Right ventricle myocardium superior (tissue), 1 donor: Measurements from ENCODE around the gene CHD2. TPM values are rescaled to one million over a fixed set of nuclear protein-coding genes. Genes with fewer than 3 reads are reported as not detected.
"Not testable (repeated sequence)": the region's sequence is repeated elsewhere in the genome, so short reads cannot be mapped to it uniquely, and the experiment has no call there.

Experiments
- ATAC-seq: fragments of 200-7000 bp; cut with Tn5 transposase; one replicate; pipeline ENCODE4 v1.9.1; 2020; ENCODE audit warnings: mild to moderate bottlenecking; ENCODE audit not compliant: poor library complexity
- DNase-seq: peaks from one replicate; pipeline ENCODE4 v3.0.0-alpha.2; 2020
- intact Hi-C: fragments of 100-400 bp; cut with DNase I; formaldehyde crosslinking; loops from one replicate; pipeline ENCODE4 v1.11.2; 2022
- total RNA-seq: library from RNA; stranded (reverse); fragmentation: NEBNext Ultra II Directional; extraction: Animal tissue kit (Norgen Biotek cat#: 25700); gene quantifications from one replicate; pipeline ENCODE4 v1.2.1, GENCODE V29; 2021
- donor health status: DM: no; HTN: yes; CAD: no; lungs with severe emphysema.

Gene CHD2
- total RNA-seq, 1 donor from 2014 or later = 43.5 TPM

DNA sequence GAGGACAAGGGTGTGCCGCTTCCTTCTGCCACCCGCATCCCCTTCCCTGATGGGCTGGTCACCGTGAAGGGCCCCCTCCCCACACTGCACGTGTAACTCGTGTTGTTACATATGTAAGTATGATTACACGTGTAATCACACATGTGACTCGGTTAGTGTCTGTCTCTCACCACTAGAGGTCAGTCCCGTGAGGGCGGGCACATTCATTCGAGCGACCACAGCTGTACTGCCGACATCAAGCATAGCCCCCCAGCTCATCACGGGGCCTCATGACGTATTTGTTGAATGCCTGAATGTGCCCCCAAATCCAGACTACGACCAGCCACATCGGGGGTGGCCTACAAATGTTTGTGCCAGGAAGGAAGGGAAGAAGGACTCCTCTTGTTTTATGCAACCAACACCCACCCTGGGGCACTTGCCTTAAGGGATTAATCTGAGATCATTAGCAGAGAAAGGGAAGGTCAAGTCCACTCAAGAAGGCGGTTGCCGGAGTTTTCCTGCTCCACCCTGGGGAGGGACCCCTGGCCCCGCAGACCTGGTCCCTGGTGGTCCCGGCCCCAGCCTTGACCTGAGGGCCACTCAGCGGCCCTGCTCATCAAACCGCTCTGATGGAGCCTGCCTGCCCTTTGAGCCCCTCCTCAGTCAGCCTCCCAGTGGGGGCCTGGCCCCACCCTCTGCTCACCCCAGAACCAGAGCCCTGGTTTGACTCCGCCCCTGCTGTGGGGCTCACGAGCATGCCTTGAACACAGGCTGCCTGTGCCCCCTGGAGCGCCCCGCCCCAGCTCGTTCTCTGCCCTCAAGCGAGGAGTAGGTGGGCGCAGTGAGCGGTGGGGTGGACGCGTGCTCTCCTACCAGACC, 136.1 kb downstream of the CHD2 start:
- intact Hi-C loops = loop anchor here (5.0 kb wide), 2 partner anchors 946 to 1086 kb away; no protein-coding TSS in a partner anchor
- ATAC-seq = peak; percentile 46
- peak; percentile 57 for DNase-seq

DNA sequence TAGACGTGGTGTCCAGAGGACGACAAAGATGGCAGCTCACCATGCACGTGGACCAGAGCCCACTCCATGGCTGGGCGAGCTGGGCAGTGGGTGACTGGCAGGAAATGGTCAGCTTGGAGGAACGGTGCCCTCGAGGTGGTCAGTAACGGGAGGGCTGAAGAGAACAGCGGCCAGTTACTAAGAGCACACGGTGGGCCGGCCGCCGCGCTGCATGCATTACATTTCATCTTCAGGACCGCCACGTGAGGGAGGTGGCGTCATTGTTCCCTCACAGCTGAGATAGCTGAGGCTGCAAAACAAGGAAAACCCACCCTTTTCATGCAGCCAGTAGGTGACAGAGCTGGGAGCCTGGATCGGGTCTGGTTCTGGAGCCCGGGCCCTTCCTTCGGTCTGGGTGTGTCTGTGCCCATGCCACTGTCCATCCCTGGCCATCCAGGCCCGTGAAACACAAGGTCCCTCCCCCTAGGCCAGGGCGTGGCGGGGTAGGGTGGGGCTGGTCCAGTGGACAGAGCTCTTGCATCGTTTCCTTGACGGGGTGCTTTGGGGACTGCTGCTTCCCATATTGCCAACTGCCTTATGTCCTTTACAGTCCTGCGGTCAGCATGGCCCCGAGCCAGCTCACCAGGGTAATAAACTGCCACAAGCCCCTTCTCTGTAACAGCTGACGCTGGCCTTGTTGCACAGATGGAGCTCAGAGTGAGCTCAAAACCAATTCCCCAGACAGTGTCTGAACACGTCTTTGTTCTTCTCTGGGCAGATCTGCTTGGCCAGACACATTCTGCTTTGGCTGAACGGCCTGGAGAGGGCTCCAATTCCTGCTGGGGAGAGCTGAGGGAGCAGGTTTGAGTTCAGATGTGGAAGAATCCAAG, 137.1 kb downstream of the CHD2 start:
- intact Hi-C loops = loop anchor here (5.0 kb wide), 2 partner anchors 945 to 1085 kb away; no protein-coding TSS in a partner anchor
- DNase-seq = peak; percentile 90
- peak; percentile 79 for ATAC-seq

DNA sequence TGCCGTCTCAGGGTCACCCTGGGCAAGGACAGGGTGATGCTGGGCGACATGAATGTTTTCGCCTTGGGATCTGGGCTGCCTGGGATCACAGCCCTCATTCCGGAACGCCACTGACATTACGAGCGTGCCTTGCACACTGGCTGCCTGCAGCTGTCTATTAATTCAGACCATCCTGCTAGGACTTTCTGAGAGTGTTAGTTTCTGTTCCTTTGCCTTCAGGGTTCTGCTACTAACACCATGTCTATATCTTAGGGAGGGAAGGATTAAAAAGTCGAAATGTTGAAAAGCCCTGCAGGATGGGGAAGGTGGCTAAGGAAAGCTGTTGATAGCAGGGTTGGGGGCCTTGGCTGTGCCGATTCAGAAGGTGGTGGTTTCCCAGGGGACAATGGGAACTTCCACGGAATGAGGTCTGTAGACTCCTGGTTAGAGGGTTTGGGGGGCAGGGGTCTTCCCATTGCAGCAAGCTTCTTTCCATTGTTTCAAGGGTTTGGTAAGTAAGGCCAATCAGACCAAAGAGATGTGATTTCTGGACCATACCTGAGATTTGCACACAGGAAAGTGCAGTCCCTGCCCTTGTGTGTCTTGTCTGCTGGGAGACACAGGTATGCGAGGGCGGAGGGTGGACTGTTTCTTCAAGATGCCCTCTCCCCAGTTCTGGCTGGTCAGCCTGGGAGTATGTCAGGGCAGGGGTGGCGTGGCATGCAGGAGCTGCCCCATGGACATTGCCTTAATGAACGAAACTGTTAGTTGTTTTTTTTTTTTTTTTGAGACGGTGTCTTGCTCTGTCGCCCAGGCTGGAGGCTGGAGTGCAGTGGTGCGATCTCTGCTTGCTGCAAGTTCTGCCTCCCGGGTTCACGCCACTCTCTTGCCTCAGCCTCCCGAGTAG, 137.9 kb downstream of the CHD2 start:
- intact Hi-C loops = loop anchor here (5.0 kb wide), 2 partner anchors 944 to 1084 kb away; no protein-coding TSS in a partner anchor
- no peak for ATAC-seq

DNA sequence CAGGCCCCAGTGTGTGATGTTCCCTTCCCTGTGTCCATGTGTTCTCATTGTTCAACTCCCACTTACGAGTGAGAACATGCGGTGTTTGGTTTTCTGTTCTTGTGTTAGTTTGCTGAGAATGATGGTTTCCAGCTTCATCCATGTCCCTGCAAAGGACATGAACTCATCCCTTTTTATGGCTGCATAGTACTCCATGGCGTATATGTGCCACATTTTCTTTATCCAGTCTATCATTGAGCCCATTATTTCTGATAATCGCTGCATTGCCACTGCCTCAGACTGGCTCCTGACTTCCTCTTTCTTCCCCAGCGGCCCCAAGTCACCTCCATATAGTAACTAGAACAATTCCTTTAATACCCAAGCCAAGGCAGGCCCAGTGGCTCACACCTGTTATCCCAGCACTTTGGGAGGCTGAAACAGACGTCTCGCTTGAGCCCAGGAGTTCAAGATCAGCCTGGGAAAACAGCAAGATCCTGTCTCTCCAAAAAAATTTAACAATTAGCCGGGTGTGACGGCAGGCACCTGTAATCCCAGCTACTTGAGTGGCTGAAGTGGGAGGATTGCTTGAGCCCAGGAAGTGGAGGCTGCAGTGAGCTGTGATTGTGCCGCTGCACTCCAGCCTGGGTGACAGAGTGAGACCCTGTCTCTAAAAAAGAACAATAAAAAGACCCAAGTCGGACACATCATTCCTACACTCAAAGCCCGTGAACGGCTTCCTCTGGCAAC, 139.6 kb downstream of the CHD2 start:
- intact Hi-C loops = loop anchor here (5.0 kb wide), 2 partner anchors 943 to 1083 kb away; no protein-coding TSS in a partner anchor
- ATAC-seq = not testable (repeated sequence)
- DNase-seq = peak; percentile 18

More for the DNA sequence above, 137.9 kb downstream of the CHD2 start:
- peak; percentile 36 for DNase-seq

DNA sequence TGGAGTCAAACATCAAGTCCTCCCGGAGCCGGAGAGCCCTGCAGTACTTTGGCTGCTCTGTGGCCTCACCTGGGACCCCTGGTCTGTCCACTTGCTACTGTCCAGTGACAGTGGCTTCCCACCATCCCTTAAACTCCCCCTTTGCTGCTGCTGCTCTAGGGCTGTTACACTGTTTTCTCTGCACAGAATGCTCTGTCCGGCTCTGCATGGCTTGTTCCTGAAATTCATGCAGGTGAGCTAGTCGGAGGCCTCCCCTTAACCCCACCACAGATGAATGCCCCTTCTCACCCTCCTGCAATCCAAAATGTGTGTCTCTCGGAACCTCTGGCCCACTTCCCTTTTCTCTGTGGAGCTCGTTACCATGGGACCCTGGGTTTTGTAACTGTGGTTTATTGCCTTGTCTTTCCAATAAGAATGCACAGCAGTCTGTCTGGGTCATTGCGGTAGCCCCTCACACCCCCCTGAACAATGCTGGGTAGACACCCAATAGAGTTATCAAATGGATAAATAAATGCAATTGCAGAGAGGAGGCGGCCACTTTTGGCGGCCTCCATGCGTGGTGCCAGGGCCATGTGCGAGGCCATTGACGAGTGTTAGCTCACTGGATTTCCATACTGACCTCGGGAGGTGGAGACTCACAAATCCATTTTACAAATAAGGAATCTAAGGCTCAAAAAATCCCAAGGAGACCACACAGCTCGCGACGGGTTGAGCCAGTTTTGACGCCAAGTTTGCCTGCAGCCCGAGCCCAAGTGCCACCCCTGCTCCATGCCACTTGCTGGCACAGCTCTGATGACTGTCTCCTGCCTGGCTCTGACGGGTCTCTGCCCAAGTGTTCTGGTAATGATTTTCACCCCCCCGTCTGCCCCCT, 140.4 kb downstream of the CHD2 start:
- ATAC-seq (no peak), DNase-seq (peak; percentile 29)
- intact Hi-C loops = no loop called here

DNA sequence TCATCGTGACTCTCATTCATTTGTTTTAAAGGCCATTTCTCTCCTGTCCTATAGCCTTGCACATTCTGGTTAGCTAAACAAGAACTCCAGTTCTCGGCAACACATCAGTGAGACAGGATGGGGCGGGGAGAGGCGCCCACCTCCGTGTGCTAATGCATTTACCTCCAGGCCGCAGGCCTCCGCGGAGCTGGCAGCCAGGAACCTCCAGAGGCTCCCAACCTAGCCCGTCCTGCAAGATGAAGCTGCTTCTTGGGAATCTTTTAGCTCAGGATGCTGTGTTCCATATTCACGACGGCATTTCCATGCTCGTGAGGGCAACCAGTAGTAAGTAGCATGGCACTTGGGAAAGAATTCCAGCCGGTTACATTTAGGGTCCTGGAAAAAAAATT, 141.0 kb downstream of the CHD2 start:
- intact Hi-C loops = no loop called here
- DNase-seq = peak; percentile 13
- ATAC-seq = no peak

DNA sequence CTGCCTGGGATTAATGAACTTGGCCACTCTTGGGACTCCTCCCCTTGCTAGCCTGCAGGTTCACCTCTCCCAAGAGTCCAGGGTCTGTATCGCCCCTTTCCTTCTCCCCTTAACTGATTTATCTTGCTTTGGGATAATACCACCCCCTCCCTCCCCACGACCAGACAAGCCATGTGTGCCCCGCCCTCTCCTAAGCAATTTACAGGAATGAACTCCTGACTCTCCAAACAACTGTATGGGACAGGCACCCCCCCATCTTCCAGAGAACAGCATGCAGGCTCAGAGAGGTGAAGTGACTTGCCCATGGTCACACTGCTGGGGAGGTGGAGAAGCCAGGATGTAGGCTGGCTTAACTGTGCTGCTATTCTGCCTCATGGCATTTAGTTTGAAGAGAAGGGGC, 142.1 kb downstream of the CHD2 start:
- ATAC-seq (no peak), DNase-seq (peak; percentile 8)
- intact Hi-C loops = no loop called here

DNA sequence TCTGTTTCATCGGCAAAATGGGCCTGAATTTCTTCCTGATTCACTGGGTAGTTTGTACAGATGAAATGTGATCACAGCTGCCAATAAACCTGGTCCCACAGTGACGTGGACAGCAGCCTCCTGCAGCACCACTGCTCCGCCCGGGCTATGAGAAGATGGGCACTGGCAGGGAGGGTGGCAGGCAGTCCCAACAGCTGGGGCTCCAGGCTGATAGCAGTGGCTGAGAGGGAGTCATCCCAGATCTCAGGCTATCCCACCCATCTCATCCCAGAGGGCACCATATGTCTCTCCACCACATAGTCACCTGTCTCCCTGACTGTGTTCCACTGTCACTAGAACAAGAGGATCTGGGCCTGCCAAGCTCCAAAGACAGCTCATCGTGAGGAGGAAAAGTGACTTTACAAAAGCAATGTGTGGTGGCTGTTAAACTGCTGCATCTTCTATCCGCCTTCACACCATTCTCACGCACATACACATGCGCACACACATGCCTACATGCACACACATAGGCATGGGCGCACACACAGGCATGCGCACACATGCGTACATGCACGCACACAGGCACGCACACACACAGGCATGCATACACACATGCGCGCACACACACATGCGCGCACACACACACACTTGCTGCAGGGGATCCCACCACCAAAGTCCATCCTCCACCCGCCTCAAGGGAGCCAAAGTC, 142.7 kb downstream of the CHD2 start:
- DNase-seq (peak; percentile 19), ATAC-seq (no peak)
- intact Hi-C loops = no loop called here

DNA sequence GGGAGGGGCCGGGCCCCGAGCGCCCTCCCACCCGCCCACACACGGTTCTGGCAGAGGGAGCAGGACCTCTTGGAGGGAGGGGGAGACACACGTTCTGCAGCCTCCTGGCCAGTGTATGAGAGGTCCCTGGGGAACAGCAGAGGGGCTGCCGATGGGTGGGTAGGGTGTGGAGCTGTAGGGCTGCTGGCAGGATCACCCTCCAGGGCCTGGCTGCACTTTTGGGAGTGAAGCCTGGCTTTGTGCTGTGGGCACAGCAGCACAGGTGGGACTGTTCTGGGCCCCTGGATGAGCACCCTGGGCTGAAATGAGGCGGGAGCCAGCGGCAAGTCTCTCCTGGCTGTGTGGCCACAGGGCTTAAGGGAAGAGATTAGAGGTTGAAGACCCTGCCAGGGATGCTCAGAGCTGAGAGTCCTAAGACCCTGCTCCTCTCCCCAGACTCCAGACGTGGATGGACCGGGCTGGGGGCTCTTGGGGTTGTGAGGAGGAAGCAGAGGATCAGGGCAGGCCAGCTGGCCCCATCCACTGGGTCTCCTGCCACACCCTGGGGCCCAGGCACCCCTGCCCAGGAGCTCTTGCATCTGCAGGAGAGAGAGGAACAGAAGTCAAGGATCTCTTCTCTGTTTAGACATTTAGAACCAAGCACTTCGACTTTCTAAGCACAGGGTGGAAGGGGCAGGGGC, 143.6 kb downstream of the CHD2 start:
- no peak for ATAC-seq

DNA sequence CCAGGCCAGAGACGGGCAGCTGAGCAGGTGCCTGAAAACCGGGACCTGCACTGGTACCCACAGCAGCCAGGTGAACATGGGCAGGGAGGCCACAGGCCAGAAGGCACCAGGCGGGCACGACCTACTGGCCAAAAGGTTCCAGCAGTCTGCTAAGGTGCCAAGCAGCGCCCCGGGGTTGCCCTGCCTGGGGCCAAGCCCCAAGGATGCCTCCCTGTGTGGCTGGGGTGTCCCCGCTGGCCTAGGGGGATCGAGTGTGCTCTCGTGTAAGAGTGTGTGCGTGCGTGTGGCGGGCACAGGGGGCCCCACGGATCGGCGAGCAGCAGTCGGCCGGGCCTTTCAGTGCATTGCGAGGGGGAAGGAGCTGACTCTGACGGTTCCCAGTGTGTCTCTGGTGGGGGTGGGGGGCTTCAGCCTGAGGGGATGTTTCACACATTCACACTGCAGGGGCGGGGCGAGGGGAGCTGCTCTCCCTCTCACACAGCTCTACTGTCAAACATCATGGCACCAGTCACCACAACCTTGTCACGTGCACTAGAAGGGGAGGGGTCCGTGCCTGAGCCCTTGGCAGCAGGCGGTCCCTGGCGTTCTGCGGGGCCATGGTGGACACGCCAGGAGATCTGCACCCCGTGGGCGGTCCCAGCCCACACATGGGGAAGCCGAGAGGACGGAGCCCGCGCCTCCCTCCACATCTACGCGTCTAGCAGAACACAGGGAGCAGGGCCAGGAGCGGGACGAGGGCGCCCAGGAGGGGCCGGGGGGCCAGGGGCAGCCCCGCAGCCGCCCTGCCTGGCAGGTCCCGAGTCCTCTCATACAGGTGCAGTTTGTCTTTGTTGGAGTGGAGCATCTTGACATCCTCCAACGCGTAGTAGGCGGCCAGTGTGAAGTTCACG, 144.4 kb downstream of the CHD2 start:
- ATAC-seq = no peak
- intact Hi-C loops = no loop called here
- DNase-seq = peak; percentile 32

More for the DNA sequence above, 143.6 kb downstream of the CHD2 start:
- intact Hi-C loops = no loop called here
- DNase-seq = peak; percentile 30

DNA sequence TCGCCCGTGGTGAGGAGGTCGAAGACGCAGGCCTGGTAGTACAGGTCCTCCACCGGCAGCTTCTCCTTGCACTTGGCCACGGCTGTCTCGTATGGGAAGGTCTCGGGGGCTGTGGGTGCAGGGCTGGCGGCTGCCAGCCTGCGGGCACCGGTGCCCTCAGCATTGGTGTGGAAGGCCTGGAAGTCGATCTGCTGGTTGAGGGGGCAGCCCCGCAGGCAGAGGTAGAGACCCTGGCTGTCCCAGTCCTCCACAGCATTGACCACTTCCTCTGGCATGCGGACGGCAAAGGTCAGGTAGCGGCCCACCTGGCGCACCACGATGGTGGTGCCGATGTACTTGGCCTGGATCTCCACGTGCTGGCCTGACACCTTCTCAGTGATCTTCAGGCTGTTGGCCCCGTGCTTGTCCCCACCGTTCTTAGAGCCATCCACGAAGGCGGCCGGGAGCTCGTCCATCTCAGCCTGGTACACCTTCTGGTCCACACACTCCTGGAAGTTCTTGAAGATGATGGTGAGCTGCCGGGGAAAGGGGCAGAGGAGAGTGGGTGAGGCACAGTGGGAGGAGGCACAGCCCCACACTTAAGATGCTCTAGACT, 145.2 kb downstream of the CHD2 start:
- peak; percentile 36 for DNase-seq
- intact Hi-C loops = no loop called here
- no peak for ATAC-seq

DNA sequence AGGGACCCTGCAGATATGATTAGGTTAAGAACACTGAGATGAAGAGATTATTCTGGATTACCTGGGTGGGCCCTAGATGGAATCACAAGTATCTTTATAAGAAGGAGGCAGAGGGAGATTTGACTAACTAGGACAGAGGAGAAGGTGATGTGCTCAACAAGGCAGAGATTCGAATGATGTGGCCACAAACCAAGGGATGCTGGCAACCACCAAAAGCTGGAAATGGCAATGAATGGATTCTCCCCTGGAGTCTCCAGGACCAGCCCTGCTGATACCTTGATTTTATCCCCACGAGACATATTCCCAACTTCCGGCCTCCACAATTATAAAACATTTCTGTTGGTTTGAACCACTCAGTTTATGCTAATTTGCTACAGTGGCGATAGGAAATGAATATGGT, 146.0 kb downstream of the CHD2 start:
- intact Hi-C loops = no loop called here
- ATAC-seq (no peak), DNase-seq (peak; percentile 1)

DNA sequence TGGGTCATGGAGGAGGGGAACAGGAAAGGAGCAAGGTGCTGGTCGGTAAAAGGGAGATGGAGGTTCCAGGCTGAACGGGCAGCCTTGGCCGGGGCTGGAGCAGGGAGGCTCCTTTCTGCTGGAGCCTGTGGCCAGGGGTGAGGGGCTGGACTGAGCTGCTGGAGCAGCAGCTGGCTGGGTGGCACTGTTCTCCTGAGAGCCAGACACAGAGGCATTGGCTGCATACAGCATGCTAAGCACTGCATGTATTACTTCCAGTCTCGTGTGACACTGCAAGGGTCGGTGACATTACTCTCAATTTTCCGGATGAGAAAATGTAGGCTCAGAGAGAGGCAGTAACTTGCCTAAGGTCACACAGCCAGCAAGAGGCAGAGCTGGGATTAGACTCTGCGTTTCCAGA, 146.6 kb downstream of the CHD2 start:
- intact Hi-C loops = no loop called here
- DNase-seq (peak; percentile 3), ATAC-seq (no peak)

DNA sequence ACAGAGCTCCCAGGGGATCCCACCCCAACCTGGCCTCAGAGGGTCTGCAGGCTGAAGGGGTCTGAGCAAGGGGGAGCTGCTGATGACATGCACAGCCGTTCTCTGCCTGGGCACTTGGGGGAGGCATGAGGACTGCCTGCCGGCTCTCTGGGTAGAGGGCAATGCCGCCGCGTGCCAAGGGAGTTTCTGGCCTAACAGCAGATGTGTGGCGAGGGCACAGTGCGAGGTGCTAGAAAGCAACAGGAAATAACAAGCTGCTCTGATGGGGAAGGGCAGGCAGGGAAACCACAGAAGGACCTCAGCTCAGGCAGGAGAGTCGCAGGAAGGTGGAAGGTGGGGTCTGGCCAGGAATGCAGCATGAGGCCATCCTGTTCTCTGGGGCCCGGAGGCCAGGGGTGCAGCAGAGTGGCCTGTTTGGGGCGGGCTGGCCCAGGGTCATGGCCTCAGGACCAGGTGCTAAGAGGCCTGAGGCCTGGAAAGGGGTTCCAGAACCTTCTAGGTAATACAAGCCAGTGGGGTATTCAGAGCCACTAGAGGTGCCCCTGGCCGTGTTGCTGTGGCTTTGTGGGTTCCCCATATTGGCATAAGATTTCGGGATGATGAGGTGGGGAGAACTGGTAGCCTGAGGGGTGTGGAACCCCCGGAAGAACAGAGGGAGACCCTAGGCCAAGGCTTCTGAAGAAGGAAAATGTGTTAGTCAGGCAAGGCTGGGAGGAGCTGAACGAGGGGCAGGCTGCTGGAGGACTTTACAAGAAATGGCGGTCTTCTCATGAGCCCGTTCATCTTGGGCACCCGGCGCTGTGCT, 147.7 kb downstream of the CHD2 start:
- DNase-seq (peak; percentile 46), ATAC-seq (no peak)
- intact Hi-C loops = no loop called here
